Kidney epithelial cell (primary cell): ENCODE measurements around the gene PALLD. TPM values are rescaled to one million over a fixed set of nuclear protein-coding genes. Genes with fewer than 3 reads are reported as not detected.

Experiments used
- DNase-seq: peaks from one replicate; pipeline ENCODE4 v3.0.0-alpha.2; 2010; ENCODE audit warnings: low read depth
- H3K27me3 ChIP-seq: 2 replicates; pipeline ENCODE4 v1.6.0; 2011; ENCODE audit warnings: low read length; ENCODE audit not compliant: control insufficient read depth, insufficient read depth
- H3K36me3 ChIP-seq: 2 replicates; pipeline ENCODE4 v1.5.1; 2011; ENCODE audit warnings: low read length; ENCODE audit not compliant: control insufficient read depth, insufficient read depth
- H3K4me3 ChIP-seq: 2 replicates; pipeline ENCODE4 v1.5.1; 2011; ENCODE audit warnings: low read depth, mild to moderate bottlenecking, control low read depth, low read length
- total RNA-seq: library from RNA; depleted of rRNA; stranded (reverse); fragments of >200 nt; gene quantifications from 2 replicates; pipeline ENCODE4 v1.2.3, GENCODE V29; 2015
- TF ChIP-seq, protein P1 (sequence below): IDR thresholded peaks from 2 replicates; pipeline ENCODE4 v1.5.1; 2011; ENCODE audit warnings: mild to moderate bottlenecking, moderate library complexity, low read length, control low read depth, inconsistent platforms; ENCODE audit not compliant: insufficient read depth, poor library complexity, severe bottlenecking

Gene PALLD
- total RNA-seq, 1 donor from 2014 or later, result 77.4 TPM

DNA sequence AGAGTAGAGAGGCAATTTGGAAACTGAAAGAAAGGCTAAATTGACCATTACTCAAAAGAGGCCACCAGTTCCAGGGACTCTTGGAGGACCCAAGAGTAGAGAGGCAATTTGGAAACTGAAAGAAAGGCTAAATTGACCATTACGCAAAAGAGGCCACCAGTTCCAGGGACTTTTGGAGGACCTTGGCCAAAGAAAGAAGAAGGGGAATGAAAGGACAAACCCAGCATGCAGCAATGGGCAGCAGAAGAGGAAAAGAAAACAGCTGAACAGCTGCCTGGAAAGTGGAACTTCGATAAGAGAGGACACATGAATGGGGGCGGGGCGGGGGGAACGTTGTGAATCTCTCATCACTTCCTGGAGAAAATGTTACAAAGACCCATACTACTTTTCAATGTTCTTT, 80.8 kb downstream of the PALLD start:
- H3K36me3 ChIP-seq, result no peaks in the 10 kb centered on the region
- DNase-seq, result no peak
- no peaks in the 10 kb centered on the region for H3K27me3 ChIP-seq
- TF ChIP-seq, protein P1, sequence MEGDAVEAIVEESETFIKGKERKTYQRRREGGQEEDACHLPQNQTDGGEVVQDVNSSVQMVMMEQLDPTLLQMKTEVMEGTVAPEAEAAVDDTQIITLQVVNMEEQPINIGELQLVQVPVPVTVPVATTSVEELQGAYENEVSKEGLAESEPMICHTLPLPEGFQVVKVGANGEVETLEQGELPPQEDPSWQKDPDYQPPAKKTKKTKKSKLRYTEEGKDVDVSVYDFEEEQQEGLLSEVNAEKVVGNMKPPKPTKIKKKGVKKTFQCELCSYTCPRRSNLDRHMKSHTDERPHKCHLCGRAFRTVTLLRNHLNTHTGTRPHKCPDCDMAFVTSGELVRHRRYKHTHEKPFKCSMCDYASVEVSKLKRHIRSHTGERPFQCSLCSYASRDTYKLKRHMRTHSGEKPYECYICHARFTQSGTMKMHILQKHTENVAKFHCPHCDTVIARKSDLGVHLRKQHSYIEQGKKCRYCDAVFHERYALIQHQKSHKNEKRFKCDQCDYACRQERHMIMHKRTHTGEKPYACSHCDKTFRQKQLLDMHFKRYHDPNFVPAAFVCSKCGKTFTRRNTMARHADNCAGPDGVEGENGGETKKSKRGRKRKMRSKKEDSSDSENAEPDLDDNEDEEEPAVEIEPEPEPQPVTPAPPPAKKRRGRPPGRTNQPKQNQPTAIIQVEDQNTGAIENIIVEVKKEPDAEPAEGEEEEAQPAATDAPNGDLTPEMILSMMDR, result no peak
- no peak overlapping the region for H3K4me3 ChIP-seq

DNA sequence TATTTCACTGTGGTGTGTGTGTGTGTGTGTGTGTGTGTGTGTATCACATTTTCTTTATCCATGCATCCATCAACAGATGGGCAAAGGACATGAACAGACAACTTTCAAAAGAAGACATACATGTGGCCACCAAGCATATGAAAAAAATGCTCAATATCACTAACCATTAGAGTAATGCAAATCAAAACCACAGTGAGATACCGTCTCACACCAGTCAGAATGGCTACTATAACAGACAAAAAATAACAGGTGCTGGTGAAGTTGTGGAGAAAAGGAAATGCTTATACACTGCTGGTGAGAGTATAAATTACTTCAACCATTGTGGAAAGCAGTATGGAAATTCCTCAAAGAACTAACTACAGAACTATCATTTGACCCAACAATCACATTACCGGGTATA, 83.4 kb downstream of the PALLD start:
- TF ChIP-seq, protein P1, result no peak
- Histone ChIP-seq H3K27me3 (no peaks in the 10 kb centered on the region), H3K4me3 (no peak overlapping the region), H3K36me3 (no peaks in the 10 kb centered on the region)
- DNase-seq, result no peak

DNA sequence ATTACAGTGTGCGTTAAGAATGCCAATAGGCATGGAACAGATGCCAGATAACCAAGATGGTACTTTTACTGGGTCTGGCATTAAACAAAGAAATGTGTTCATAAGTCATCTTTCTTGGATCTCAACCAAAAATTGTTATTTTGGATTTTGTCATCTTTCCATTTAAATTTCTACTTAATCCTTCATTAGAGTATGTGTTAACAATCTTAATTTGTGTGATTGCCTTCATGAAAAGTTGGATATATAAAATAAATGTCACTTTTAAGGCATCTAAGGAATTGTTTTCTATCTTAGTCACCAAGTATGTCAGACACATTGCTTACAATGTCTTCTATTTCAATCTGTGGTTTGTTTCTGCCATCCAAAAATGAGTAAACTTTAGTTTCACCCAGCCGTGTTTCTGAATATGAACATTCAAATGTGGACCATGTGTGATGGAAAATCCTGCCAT, 87.5 kb downstream of the PALLD start:
- Histone ChIP-seq H3K36me3 (no peaks in the 10 kb centered on the region), H3K27me3 (no peaks in the 10 kb centered on the region), H3K4me3 (no peak overlapping the region)
- DNase-seq, result no peak
- TF ChIP-seq, protein P1, result no peak

DNA sequence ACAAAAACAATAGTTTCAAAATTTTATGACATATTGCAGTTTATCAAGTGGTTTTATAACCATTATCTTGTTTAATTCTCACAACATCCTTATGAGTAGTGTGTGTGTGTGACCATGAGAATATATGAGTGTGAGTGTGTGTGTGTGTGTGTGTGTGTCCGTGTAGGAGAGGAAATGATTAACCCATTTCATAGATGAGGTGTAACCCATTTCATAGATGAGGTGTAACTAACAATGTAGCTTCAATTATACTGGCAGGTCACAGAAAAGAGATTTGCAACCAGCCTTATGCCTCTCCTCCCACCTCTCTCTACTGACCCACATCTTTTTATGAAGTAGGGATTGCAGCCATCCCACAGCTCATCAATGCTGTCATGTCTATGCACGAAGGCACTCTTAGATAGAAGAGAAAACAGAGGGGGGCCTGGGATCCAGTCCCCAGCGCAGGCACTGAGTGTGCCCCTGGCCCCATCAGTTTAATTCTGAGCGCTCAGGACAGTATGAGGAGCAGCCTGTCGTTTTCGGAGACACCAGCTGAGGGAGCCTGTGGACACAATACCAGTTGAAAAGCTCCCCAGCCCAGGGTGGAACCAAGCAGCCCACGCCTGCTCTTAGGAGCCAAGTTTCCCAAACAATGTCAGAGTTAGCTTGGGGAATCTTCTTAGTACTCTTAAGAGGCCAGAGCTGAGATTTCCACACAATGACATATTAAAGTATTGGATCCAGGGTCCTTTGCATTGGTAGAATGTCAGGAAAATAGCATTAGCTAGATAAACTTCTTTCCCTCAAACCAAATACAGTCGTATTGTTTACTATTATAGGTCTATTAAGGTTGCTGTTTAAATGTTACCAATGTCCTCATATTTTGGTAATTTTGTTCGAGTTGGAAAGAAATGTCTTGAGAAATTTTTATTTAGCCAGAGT, 88.6 kb downstream of the PALLD start:
- Histone ChIP-seq H3K27me3 (no peaks in the 10 kb centered on the region), H3K4me3 (no peak overlapping the region), H3K36me3 (no peaks in the 10 kb centered on the region)
- DNase-seq, result no peak
- TF ChIP-seq, protein P1, result peak; percentile 86

DNA sequence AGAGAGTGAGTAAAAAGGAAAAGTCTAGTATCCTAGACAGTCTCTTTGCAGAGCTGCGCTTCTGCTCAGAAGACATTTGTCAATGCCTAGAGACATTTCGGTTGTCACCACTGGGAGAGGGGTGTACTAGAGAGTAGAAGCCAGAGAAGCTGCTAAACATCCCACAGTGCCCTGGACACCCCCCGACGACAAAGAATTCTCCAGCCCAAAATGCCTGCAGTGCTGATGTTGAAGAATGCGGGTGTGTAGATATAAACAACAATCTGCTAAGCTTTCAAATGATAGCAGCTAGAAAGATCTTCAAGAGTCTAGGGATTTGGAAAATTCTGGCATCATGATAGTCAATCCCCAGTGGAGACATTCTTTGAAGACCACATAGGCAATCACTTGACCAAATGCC, 90.1 kb downstream of the PALLD start:
- H3K4me3 ChIP-seq, result no peak overlapping the region
- no peaks in the 10 kb centered on the region for H3K36me3 ChIP-seq
- no peaks in the 10 kb centered on the region for H3K27me3 ChIP-seq
- DNase-seq, result no peak
- TF ChIP-seq, protein P1, result no peak
